Prostate gland (tissue), 2 donors: Measurements from ENCODE around the gene BTBD19.

Source experiments
- POLR2A ChIP-seq: fragments of 450-650 bp; IDR thresholded peaks from one replicate; pipeline ENCODE4 v1.6.1; 2016; ENCODE audit warnings: antibody characterized with exemption, mild to moderate bottlenecking
- TF ChIP-seq, protein P1 (sequence below), 4 experiments: fragments of 200-600 bp in 2 of 4; fragments of 450-650 bp in 2 of 4; sonication (generic) in 2 of 4; IDR thresholded peaks; 1 replicate in 3 of 4; 2 replicates in 1 of 4; pipeline ENCODE4 v1.5.1; 2016 to 2019; ENCODE audit warnings: antibody characterized with exemption in 4 of 4, mild to moderate bottlenecking in 2 of 4, moderate library complexity in 2 of 4

DNA sequence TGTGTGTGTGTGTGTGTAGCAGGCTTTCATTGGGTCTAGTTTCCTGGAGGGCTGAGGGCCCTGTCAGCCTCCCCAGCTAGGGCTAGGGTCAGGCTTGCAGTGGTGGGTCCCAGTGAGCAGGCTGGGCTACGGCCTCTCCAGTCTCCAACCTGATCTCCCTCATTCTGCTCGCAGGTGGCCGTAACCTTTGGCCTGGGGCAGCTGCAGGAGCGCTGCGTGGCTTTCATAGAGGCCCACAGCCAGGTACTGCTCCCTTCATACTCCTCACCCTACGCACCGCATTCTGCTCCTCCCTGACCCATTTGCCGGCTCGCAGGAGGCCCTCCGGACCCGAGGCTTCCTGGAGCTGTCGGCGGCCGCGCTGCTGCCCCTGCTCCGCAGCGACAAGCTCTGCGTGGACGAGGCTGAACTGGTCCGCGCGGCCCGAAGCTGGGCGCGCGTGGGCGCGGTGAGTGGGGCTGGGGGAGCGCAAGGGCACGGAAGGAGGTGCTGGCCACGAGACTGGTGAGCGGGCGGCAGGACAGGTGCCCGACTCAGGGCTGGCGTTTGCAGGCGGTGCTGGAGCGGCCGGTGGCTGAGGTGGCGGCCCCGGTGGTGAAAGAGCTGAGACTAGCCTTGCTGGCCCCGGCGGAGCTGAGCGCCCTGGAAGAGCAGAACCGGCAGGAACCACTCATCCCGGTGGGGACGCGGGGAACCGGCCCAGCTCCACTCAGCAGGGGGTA, 4.7 kb downstream of the BTBD19 start:
- TF ChIP-seq, protein P1, sequence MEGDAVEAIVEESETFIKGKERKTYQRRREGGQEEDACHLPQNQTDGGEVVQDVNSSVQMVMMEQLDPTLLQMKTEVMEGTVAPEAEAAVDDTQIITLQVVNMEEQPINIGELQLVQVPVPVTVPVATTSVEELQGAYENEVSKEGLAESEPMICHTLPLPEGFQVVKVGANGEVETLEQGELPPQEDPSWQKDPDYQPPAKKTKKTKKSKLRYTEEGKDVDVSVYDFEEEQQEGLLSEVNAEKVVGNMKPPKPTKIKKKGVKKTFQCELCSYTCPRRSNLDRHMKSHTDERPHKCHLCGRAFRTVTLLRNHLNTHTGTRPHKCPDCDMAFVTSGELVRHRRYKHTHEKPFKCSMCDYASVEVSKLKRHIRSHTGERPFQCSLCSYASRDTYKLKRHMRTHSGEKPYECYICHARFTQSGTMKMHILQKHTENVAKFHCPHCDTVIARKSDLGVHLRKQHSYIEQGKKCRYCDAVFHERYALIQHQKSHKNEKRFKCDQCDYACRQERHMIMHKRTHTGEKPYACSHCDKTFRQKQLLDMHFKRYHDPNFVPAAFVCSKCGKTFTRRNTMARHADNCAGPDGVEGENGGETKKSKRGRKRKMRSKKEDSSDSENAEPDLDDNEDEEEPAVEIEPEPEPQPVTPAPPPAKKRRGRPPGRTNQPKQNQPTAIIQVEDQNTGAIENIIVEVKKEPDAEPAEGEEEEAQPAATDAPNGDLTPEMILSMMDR (IDR thresholded peaks at IDR 0.05), result no peak
- no peak for TF ChIP-seq POLR2A
